GM18507 (cell line): Measurements from ENCODE around the gene FALEC.

ENCODE experiments used
- DNase-seq: peaks from one replicate; pipeline ENCODE4 v3.0.0; 2011; ENCODE audit warnings: low read depth; ENCODE audit not compliant: insufficient read length; ENCODE audit errors: extremely low spot score
- FAIRE-seq: peaks from 2 replicates; lab custom pipeline; 2011; peaks lifted over from hg19 to GRCh38; lab: Jason Lieb, UNC

The FALEC gene

DNA sequence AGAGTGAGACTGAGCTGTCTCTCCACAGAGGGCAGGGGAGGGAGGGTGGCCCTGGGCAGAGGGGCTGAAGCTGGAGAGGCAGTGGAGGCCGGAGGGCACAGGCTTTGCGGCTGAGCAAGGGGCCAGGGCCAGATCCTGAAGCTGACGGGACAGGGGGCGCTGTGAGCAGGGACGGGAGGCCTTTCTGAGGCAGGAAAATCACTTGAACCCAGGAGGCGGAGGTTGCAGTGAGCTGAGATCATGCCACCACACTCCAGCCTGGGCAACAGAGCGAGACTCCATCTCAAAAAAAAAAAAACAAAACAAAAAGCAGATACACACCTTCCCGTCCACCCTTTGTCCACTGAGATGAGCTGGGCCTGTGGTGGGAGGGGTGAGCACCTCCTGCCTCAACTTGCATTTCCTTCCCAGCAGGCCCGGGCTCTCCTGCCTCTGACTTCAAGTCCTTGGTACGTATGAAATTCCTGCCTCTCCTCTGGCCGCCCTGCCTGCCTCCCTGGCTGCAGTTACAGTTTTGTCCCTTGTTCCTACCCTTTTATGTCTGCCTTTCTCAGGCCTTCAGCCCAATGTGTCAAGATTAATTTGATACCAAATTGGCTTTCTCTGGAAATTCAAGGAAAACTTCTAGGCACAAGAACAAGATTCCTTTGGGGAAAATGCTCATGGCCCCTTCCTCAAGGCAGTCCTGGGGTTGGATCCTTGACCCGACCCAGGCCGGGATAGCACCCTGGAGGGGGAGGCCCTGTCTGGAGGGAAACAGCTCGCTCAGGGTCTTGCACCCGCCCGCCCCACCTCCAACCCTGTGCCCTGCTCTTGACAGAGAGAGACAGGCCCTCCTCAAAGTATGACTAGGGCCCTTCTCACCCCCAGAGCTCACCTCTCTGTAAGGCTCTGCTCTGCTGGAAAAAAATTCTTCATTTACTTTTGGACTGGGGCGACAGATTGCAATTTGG, 22.5 kb downstream of the FALEC start:
- FAIRE-seq (no peak), DNase-seq (no peak)

DNA sequence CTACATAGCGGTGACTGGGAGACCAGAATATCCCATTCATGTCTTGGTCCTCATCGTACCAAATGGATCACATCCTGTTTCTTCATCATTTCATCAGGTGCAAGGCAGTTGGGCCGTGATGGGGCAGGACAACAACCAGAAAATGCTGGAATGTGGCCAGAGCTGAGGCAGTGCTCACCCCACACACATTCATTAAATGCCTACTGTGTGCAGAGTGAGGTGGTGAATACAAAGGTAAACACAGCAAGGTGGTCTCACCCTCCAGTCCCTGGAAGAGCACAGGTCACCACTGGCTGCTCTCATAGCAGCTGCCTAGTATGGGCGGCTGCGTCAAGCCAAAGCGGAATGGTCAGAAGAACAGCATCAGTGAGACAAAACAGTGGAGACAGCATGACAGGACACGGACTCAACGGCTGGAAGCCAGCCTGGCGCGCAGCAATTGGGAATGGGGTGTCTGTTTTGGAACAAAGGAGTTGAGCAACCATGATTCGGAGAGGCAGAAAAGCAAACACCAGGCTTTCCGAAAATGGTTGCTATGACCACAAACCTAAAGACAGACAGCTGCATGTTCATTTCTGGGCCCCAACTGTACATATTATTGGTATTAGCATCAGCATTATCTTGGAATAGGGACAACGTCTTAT, 28.1 kb downstream of the FALEC start:
- DNase-seq, result no peak
- no peak for FAIRE-seq

DNA sequence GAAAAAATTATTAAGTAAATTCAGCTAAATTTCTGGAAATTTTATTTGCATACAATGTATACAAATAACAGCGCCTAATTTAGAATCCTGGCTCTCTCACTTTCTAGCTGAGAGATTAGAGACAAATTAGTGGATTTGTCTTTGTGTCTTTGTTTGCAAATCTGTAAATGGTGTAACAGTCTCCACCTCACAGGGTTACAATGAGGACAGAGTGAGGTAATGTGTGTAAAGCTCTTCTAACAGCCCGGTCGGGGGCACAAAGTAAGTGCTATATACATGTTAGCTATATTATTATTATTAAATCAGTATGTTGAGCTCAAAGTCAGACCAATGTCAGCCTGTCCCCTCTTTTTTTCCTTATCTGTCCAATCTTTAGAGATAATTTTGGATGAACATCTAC, 28.7 kb downstream of the FALEC start:
- no peak for DNase-seq
- FAIRE-seq, result no peak

DNA sequence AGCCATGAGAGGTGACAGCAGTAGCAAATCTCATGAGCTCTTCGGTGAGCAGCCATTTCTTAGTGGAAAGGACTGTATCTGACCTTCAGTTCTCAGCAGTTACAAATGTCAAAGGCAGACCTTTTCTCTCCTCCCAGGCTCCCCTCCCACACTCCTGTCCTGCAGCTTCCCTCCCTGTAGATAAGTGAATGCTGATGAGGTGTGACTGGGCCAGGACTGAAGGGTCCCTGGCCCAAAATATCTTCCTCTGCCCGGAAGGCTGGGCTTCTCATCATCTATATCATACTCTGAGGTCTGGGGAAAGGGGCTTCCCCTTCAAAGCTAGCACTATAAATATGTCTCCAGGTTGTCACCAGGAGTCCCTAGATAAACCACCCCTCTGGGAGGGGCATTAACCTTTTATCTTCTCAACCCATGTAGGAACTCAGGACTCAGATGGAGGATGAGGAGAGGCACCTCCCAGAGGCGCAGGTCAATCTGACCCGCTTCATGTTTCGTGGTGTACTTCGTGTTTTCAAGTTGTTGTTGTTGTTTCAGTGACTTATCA, 30.0 kb downstream of the FALEC start:
- FAIRE-seq, result no peak
- DNase-seq, result no peak

DNA sequence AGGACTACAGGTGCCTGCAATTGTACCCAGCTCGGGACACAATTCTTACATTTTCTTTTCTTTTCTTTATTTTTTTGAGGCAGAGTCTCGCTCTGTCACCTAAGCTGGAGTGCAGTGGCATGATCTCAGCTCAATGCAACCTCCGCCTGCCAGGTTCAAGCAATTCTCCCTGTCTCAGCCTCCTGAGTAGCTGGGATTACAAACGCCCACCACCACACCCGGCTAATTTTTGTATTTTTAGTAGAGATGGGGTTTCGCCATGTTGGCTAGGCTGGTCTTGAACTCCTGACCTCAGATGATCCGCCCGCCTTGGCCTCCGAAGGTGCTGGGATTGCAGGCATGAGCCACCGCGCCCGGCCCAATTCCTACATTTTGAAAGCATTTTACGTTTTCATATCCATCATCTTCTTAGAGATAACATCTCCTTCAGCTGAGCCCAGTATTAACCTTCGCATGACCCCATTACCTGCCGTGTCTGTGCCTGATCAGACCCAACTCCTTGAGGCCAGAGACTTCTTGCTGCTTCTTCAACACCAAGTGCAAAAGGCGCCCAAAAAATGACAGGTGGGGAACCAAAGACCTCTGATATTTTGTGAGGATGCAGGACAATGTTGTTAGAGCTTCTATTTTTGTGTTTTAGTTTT, 30.9 kb downstream of the FALEC start:
- FAIRE-seq (no peak), DNase-seq (no peak)

DNA sequence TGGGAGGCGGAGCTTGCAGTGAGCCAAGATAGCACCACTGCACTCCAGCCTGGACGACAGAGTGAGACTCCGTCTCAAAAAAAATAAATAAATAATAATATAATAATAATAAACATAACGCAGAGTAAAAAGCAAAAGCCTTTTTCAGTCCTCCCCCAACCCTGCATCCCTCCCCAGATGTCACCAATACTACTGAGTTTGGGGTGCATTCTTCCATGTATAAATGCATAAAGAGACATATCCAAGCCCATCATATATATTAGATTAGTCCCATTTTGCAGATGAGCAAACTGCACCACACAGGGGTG, 32.7 kb downstream of the FALEC start:
- FAIRE-seq, result no peak
- no peak for DNase-seq

DNA sequence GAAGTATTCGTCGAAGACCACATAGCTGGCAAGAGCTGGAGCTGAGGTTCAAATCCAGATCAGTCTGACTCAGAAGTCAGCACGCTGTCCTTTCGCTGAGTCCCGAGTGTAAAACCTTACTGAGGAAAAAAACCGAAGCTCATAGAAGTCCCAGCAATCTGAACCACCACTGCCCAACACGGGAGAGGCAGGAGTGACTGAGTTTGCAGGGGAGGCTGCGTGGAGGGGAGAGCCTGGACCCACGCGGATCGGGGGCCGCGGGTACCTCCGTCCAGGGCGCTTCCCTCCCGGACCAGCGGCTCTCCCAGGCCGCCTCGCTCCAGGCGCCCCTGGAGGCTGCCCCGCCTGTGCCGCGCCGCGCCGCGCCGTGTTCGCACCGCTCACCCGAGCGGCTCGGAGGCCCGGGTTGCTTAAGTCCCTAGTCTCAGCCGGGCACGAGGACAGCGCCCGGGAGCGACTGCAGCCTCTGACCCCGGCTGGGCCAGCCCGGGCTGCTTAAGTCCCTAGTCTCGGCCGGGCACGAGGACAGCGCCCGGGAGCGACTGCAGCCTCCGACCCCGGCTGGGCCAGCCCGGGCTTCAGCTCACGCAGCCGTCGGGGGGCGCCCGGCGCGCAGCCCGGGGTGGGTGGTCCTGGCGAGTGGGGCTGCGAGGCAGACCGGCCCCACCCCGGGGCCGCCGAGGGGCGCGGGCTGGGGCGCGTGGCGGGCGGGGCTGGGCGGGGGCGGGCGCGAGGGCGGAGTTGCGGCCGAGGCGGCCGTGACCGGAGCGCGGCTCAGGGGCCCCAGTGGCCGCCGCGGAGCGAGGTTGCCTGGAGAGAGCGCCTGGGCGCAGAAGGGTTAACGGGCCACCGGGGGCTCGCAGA, 33.3 kb downstream of the FALEC start, which contains the start of gene ADAMTSL4:
Gene ADAMTSL4, plus strand, starts transcription at position 777 of the 864 bp plus-strand sequence. CDS start 2,881 bp downstream, outside the sequence.
- no peak for DNase-seq

DNA sequence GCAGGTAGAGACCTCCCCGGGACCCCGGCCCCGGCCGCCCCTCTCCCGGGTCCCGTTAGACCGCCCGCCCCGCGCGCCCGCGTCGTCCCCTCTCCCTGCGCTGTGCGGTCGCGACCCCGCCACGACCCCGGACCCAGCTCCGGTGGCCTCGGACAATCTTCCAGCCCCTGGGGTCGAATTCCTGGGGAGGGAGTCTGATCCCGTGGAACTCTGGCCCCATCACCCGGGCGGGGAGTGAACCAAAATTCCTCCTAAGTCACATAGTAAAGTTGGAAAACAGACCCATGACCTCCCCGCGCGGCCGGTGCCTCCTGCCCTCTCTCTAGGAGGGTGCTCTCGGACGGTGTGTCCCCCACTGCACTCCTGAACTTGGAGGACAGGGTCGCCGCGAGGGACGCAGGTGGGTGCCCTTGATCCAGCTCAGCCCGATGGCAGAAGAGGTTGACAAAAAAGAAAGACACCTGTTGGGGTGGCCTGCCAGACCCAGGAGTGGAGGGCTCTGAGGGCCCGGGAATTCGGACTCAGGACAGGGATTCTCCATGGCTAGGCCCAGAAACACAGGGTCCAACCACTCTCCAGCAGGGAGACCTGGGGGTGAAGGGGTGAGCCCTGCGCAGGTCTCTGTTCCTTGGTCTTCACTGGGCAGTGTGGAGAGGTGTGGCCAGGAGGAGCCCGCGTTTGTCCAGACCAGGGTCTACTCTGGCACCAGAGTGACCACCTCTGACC, 34.1 kb downstream of the FALEC start:
- no peak for DNase-seq
- no peak for FAIRE-seq

More for the DNA sequence above, 33.3 kb downstream of the FALEC start, which contains the start of gene ADAMTSL4:
- no peak for FAIRE-seq

DNA sequence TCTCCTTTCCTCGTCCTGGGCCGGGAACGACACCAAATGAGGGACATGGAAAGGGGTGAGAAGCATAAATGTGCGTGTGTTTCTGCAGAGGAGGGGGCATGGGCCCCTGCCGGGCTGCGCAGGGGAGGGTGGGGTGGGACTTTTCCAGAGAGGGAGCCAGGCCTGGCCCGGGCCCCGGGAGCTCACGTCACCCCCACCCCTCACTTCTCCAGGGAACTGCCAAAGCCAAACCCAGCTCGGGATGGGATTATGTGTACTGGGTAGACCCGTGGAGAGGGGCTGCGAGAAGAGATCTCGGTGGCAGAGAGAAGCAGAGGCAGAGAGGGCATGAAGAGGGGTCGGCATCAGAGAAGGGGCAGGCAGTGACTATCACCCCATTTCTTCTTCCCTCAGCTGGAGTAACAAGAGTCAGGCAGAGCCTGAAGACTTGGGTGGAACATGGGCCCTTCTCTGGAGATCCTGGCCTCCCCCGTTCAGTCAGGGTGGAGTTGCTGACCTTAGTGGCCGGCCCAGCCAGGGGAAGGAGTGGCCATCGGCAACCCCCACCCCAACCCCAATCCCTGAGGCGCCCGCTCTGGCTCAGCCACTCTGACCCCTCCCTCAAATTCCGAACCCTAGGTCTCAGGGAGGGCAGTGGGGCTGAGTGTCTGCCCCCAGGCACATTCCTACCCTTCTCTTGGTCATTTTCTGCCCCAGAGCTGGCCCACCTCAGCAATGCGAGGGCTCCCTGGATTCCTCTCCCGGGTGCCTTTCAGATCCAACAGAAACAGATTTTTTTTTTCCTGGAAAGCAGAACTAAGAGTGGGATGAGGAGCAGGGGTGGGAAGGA, 34.9 kb downstream of the FALEC start:
- FAIRE-seq (no peak), DNase-seq (no peak)

DNA sequence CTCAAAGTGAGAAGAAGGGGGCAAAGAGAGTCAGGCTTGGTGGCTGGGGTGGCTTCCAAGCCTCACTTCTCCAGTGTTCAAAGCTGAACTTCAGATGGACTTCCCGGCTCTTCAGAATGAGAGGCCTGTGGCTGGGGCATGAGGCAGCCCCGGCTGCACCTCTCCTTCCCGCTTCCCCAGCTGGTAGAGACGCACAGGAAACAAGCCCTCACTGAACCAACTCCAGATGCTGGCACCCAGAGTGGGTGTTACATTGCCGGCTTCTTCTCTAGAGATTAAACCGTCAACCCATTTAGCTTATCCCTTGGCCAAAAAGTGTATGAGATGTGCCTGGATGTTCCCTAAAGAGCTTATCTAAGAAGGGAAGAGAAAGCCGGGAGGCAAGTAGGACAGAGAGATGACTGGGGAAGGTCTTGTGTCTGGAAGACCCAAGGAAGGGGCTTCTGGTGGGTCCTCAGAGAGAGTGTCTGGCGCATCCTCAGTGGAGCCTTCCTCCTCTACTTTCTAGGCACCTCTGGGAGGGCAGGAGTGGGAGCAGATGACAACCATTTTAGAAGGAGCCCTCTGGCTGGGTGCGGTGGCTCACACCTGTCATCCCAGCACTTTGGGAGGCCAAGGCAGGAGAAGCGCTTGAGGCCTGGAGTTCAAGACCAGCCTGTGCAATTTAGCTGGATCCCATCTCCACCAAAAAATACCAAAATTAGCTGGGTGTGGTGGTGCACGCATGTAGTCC, 35.7 kb downstream of the FALEC start:
- FAIRE-seq (no peak), DNase-seq (no peak)

DNA sequence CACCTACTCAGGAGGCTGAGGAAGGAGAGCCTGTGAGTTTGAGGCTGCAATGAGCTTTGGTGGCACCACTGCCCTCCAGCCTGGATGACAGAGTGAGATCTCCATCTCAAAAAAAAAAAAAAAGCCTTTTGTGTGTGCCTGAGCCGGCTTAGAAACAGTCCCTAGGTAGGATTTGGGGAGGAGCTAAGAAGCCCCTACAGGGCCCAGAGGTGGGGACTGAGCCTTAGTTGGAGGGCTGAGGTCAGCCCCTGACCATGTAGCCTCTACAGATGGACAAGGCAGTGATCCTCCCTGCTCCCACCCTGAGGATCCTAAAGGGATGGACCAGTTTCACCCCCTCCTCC, 36.2 kb downstream of the FALEC start:
- FAIRE-seq (no peak), DNase-seq (no peak)

DNA sequence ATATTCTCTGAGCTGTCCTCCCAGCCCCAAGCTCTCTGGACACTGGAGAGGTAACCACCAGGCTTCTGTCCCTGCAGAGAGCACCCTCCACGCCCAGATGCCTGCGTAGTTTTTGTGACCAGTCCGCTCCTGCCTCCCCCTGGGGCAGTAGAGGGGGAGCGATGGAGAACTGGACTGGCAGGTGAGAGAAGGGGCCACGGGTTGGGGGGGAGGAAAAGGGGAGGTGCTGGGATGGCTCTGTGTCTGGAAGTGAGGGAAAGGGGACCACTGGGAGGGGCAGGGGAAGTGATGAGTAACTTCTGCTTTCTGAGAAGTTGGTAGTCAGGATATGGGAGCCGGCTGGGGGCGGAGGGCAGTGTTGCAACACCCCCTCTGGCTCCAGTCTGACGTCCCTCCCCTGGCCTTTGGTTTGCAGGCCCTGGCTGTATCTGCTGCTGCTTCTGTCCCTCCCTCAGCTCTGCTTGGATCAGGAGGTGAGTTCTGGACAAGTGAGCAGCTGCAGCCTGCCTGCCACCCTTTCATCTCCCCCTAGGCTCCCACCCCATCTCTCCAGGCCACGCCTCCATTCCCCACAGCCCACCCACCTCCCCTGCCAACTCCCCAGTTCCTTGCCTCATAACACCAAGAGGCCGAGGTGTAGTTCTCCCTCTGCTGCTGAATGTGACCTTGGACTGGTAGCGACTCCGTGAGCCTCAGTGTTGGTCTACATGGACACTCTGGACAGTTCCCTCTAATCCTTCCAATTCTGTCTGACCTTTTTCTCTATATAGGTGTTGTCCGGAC, 36.8 kb downstream of the FALEC start:
- FAIRE-seq, result no peak
- DNase-seq, result no peak

DNA sequence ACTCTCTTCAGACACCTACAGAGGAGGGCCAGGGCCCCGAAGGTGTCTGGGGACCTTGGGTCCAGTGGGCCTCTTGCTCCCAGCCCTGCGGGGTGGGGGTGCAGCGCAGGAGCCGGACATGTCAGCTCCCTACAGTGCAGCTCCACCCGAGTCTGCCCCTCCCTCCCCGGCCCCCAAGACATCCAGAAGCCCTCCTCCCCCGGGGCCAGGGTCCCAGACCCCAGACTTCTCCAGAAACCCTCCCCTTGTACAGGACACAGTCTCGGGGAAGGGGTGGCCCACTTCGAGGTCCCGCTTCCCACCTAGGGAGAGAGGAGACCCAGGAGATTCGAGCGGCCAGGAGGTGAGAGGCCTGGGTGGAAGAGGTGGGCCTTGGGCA, 37.3 kb downstream of the FALEC start:
- no peak for DNase-seq
- no peak for FAIRE-seq

DNA sequence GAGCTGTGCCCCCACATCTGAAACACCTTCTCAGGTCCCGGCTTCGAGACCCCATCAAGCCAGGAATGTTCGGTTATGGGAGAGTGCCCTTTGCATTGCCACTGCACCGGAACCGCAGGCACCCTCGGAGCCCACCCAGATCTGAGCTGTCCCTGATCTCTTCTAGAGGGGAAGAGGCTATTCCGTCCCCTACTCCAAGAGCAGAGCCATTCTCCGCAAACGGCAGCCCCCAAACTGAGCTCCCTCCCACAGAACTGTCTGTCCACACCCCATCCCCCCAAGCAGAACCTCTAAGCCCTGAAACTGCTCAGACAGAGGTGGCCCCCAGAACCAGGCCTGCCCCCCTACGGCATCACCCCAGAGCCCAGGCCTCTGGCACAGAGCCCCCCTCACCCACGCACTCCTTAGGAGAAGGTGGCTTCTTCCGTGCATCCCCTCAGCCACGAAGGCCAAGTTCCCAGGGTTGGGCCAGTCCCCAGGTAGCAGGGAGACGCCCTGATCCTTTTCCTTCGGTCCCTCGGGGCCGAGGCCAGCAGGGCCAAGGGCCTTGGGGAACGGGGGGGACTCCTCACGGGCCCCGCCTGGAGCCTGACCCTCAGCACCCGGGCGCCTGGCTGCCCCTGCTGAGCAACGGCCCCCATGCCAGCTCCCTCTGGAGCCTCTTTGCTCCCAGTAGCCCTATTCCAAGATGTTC, 38.0 kb downstream of the FALEC start:
- DNase-seq, result no peak
- FAIRE-seq, result no peak

DNA sequence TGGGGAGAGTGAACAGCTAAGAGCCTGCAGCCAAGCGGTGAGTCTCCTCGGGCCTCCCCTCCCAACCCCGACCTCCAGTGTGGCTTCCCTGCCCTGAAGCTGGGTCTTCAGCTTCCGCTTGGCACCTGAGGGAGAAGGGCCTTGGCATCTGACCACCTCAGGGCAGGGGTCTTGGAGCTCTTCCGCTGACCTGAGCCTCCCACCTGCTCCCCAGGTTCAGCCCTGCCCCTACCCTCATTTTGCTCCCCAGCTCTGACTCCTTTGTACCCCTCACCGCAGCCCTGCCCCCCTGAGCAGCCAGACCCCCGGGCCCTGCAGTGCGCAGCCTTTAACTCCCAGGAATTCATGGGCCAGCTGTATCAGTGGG, 38.5 kb downstream of the FALEC start:
- FAIRE-seq, result no peak
- no peak for DNase-seq
